ENCODE results near the gene GSK3B.
"Not testable (repeated sequence)": the region's sequence is repeated elsewhere in the genome, so short reads cannot be mapped to it uniquely, and the experiment has no call there.

The GSK3B gene

GRCh38 chr3:120024103-120024502 is 70.1 kb downstream of the GSK3B start:
- TF ChIP-seq CTCF (conservative IDR thresholded peaks at IDR 0.05) = no peak
- H3K27ac ChIP-seq = no peak overlapping the region

DNA sequence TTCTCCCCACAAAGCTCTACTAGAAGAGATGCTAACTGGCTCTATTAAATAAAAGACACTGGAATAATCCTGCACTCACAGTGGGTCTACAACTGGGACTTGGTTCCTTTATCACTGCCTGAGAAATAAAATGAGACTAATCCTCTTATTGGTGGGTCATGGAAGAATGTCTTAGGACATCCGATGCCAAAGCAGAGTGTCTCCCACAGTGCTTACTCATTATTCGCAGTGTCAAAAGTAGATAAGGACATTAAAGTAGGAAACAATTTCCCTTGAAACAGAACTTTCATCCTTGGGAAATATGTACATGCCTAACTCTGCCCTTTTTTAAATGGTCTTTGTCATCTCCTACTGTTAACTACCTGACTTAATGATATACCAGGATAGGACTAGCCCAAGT is 71.5 kb downstream of the GSK3B start:
- no peak for TF ChIP-seq CTCF (conservative IDR thresholded peaks at IDR 0.05)
- H3K27ac ChIP-seq = no peak overlapping the region

- H3K27ac ChIP-seq = no peak overlapping the region
- no peak for TF ChIP-seq CTCF (conservative IDR thresholded peaks at IDR 0.05)
Measured at GRCh38 chr3:120021523-120021922, 72.7 kb downstream of the GSK3B start.

GRCh38 chr3:120018299-120018698 is 75.9 kb downstream of the GSK3B start:
- H3K27ac ChIP-seq = no peak overlapping the region
- no peak for TF ChIP-seq CTCF (conservative IDR thresholded peaks at IDR 0.05)

DNA sequence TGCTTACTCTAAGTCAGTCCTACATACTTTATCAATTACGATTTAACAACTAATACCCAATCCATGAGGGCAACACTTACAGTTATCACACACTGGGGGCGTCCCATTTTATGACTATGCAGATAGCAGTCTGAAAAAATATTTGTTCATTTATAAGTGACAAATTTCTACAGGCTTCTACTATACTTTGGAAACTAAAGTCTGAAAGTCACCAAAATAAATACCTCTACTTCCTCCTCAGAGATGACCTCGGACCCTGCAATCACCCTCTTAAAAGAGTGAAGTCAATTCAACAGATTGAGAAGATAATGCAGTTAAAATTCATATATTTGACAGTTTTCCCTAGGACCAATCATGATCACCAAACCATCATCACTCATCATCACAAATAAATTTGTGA is 76.6 kb downstream of the GSK3B start:
- H3K27ac ChIP-seq = no peak overlapping the region
- TF ChIP-seq CTCF (conservative IDR thresholded peaks at IDR 0.05) = no peak

DNA sequence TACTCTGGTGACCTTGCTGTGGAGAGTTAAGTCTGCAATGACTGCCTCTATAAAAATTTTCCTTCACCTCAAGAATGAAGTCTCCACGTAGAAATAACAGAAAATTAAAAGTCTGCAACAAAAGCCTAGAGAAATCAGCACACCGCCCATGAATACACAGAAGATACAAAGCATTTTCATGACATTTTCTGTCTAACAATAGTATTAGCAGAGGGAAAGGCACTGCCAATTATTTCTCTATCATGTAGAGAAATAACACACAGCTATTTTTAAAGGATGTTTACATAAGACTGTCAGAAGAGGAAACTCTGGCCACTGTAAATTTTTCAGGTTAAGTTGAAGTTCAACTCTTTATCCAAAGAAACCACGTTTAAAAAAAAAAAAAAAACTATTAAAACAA is 80.8 kb downstream of the GSK3B start:
- no peak for TF ChIP-seq CTCF (conservative IDR thresholded peaks at IDR 0.05)
- peak overlapping the region; percentile 66 for H3K27ac ChIP-seq

- H3K27ac ChIP-seq = not testable (repeated sequence)
Measured at GRCh38 chr3:120005741-120006140, 88.5 kb downstream of the GSK3B start.

- not testable (repeated sequence) for H3K27ac ChIP-seq
Measured at GRCh38 chr3:120004008-120004498, 90.2 kb downstream of the GSK3B start.

- TF ChIP-seq CTCF (conservative IDR thresholded peaks at IDR 0.05) = no peak
- H3K27ac ChIP-seq = no peak overlapping the region
Measured at GRCh38 chr3:119998166-119998565, 96.1 kb downstream of the GSK3B start.

Data from VCaP (cell line).